Neural progenitor cell (in vitro differentiated cells): Measurements from ENCODE around the gene RFK. TPM values are rescaled to one million over a fixed set of nuclear protein-coding genes. Genes with fewer than 3 reads are reported as not detected.

ENCODE experiments used
- DNase-seq: peaks from one replicate; pipeline ENCODE4 v3.0.0-alpha.2; 2016; ENCODE audit warnings: low spot score
- H2AFZ ChIP-seq: fragments of 200-600 bp; sonication (generic); replicated peaks from 2 replicates; pipeline ENCODE4 v1.6.1; 2016; ENCODE audit warnings: antibody characterized with exemption
- H3F3A ChIP-seq: fragments of 200-600 bp; sonication (generic); 2 replicates; pipeline ENCODE4 v1.6.1; 2016; ENCODE audit warnings: antibody characterized with exemption, low read depth
- H3K27ac ChIP-seq: fragments of 200-600 bp; sonication (generic); 2 replicates; pipeline ENCODE4 v1.5.1; 2016; ENCODE audit warnings: mild to moderate bottlenecking
- H3K27me3 ChIP-seq: fragments of 200-600 bp; sonication (generic); 2 replicates; pipeline ENCODE4 v1.6.1; 2016; ENCODE audit warnings: mild to moderate bottlenecking, moderate library complexity
- H3K36me3 ChIP-seq: fragments of 200-600 bp; sonication (generic); 2 replicates; pipeline ENCODE4 v1.5.1; 2016
- H3K4me1 ChIP-seq: fragments of 200-600 bp; sonication (generic); 2 replicates; pipeline ENCODE4 v1.6.1; 2016; ENCODE audit warnings: mixed run types
- H3K4me2 ChIP-seq: fragments of 200-600 bp; sonication (generic); 2 replicates; pipeline ENCODE4 v1.6.1; 2016
- H3K4me3 ChIP-seq: fragments of 200-600 bp; sonication (generic); 2 replicates; pipeline ENCODE4 v1.5.1; 2016
- H3K79me2 ChIP-seq: fragments of 200-600 bp; sonication (generic); 2 replicates; pipeline ENCODE4 v1.6.1; 2016; ENCODE audit warnings: low read depth
- H3K9ac ChIP-seq: fragments of 200-600 bp; sonication (generic); 2 replicates; pipeline ENCODE4 v1.6.1; 2016
- H3K9me3 ChIP-seq: fragments of 200-600 bp; sonication (generic); 2 replicates; pipeline ENCODE4 v1.5.1; 2016; ENCODE audit warnings: low read depth
- H4K20me1 ChIP-seq: fragments of 200-600 bp; sonication (generic); 2 replicates; pipeline ENCODE4 v1.6.1; 2016; ENCODE audit warnings: low read depth
- H3K27ac Mint-ChIP-seq: 3 replicates; pipeline ENCODE4 v1.8.0; 2021; ENCODE audit warnings: mixed read lengths
- H3K27me3 Mint-ChIP-seq: 2 replicates; pipeline ENCODE4 v1.8.0; 2022; ENCODE audit warnings: low read depth, mild to moderate bottlenecking, inconsistent platforms, moderate library complexity, mixed read lengths; ENCODE audit not compliant: insufficient read depth
- H3K36me3 Mint-ChIP-seq: 3 replicates; pipeline ENCODE4 v1.8.0; 2021; ENCODE audit warnings: mixed read lengths
- H3K4me1 Mint-ChIP-seq: 3 replicates; pipeline ENCODE4 v1.8.0; 2021; ENCODE audit warnings: mixed read lengths
- H3K4me3 Mint-ChIP-seq: 3 replicates; pipeline ENCODE4 v1.8.0; 2021; ENCODE audit warnings: mild to moderate bottlenecking, moderate library complexity, mixed read lengths
- H3K9me3 Mint-ChIP-seq: 3 replicates; pipeline ENCODE4 v1.8.0; 2020; ENCODE audit warnings: mixed read lengths
- EZH2 ChIP-seq: fragments of 200-600 bp; sonication (generic); IDR thresholded peaks from 2 replicates; pipeline ENCODE4 v1.6.1; 2017; ENCODE audit warnings: antibody characterized with exemption, mild to moderate bottlenecking, moderate library complexity
- EZH2phosphoT487 ChIP-seq: fragments of 200-600 bp; sonication (generic); IDR thresholded peaks from 2 replicates; pipeline ENCODE4 v1.6.1; 2017; ENCODE audit warnings: antibody characterized with exemption
- total RNA-seq: library from RNA; depleted of rRNA; stranded (reverse); fragments of >200 nt; gene quantifications from 2 replicates; pipeline ENCODE4 v1.2.3, GENCODE V29; 2015; ENCODE audit warnings: low replicate concordance
- TF ChIP-seq, protein P1 (sequence below): fragments of 200-600 bp; sonication (generic); IDR thresholded peaks from 2 replicates; pipeline ENCODE4 v1.5.1; 2017; ENCODE audit warnings: antibody characterized with exemption, mild to moderate bottlenecking

Gene RFK
- total RNA-seq, 1 donor from 2014 or later = 24.7 TPM

DNA sequence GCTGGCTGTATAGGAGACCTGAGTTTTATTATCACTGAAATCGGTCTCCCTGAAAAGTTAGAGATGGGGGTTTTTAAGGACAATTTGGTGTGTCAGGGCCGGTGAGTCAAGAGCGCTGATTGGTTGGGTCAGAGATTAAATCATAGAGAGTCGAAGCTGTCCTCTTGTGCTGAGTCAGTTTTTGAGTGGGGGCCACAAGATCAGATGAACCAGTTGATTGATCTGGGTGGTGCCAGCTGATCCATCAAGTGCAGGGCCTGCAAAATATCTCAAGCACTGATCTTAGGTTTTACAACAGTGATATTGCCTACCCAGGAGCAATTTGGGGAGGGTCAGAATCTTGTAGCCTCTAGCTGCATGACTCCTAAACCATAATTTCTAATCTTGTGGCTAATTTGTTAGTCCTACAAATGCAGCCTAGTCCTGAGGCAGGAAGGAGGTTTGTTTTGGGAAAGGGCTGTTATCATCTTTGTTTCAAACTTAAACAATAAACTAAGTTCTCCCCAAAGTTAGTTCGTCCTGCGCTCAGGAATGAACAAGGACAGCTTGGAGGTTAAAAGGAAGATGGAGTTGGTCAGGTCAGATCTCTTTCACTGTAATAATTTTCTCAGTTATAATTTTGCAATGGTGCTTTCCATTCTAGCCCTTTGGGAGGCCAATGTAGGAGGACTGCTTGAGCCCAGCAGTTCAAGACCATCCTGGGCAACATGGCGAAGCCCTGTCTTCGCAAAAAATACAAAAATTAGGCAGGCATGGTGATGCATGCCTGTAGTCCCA, 31.6 kb upstream of the RFK start:
- Histone ChIP-seq H3K4me1 (no peaks in the 10 kb centered on the region), H3K79me2 (no peaks in the 10 kb centered on the region), H3K27ac (no peak overlapping the region), H3K4me2 (no peak overlapping the region), H3K4me3 (no peak overlapping the region), H3K9me3 (no peaks in the 10 kb centered on the region), H3F3A (no peaks in the 10 kb centered on the region), H3K9ac (no peak overlapping the region), H3K27me3 (no peaks in the 10 kb centered on the region), H3K36me3 (no peaks in the 10 kb centered on the region), H4K20me1 (no peaks in the 10 kb centered on the region), H2AFZ (no peak overlapping the region)
- peaks cover 3% of the 10 kb centered on the region for H3K27me3 Mint-ChIP-seq
- no peak overlapping the region for H3K4me3 Mint-ChIP-seq
- no peaks in the 10 kb centered on the region for H3K9me3 Mint-ChIP-seq
- no peak overlapping the region for H3K27ac Mint-ChIP-seq
- no peak for DNase-seq
- no peaks in the 10 kb centered on the region for H3K4me1 Mint-ChIP-seq
- no peaks in the 10 kb centered on the region for H3K36me3 Mint-ChIP-seq
- TF ChIP-seq EZH2 (no peak), EZH2phosphoT487 (no peak)
- TF ChIP-seq, protein P1, sequence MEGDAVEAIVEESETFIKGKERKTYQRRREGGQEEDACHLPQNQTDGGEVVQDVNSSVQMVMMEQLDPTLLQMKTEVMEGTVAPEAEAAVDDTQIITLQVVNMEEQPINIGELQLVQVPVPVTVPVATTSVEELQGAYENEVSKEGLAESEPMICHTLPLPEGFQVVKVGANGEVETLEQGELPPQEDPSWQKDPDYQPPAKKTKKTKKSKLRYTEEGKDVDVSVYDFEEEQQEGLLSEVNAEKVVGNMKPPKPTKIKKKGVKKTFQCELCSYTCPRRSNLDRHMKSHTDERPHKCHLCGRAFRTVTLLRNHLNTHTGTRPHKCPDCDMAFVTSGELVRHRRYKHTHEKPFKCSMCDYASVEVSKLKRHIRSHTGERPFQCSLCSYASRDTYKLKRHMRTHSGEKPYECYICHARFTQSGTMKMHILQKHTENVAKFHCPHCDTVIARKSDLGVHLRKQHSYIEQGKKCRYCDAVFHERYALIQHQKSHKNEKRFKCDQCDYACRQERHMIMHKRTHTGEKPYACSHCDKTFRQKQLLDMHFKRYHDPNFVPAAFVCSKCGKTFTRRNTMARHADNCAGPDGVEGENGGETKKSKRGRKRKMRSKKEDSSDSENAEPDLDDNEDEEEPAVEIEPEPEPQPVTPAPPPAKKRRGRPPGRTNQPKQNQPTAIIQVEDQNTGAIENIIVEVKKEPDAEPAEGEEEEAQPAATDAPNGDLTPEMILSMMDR = no peak

DNA sequence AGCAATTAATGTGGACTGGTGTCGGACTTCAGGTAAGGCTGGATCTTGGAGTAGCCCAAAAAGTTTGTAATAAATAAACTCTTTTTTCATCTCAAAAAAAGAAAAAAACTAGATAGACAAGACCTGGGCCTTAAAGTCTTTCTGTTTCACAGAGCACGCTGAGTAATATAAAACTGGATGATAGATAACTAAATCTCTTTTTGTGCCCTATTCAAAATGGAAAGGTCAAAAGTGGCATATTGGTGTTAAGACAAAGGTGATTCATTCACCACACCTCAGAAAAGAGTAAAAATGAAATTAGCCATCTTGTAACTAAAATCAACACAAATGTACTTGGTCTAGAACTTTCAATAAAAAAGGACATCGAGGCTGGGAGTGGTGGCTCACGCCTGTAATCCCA, 30.3 kb upstream of the RFK start:
- no peaks in the 10 kb centered on the region for H3K27me3 Mint-ChIP-seq
- H4K20me1 ChIP-seq = no peaks in the 10 kb centered on the region
- no peak overlapping the region for H2AFZ ChIP-seq
- no peak overlapping the region for H3K4me2 ChIP-seq
- H3K36me3 Mint-ChIP-seq = no peaks in the 10 kb centered on the region
- H3K4me1 Mint-ChIP-seq = no peaks in the 10 kb centered on the region
- no peak overlapping the region for H3K9ac ChIP-seq
- no peaks in the 10 kb centered on the region for H3K9me3 ChIP-seq
- H3K27ac ChIP-seq = no peak overlapping the region
- DNase-seq = no peak
- H3K36me3 ChIP-seq = no peaks in the 10 kb centered on the region
- H3K27me3 ChIP-seq = no peaks in the 10 kb centered on the region
- H3K27ac Mint-ChIP-seq = no peak overlapping the region
- H3K79me2 ChIP-seq = no peaks in the 10 kb centered on the region
- H3F3A ChIP-seq = no peaks in the 10 kb centered on the region
- H3K9me3 Mint-ChIP-seq = no peaks in the 10 kb centered on the region
- no peaks in the 10 kb centered on the region for H3K4me1 ChIP-seq
- no peak overlapping the region for H3K4me3 Mint-ChIP-seq
- H3K4me3 ChIP-seq = no peak overlapping the region
- TF ChIP-seq EZH2 (no peak), EZH2phosphoT487 (no peak)
- TF ChIP-seq, protein P1 = no peak

DNA sequence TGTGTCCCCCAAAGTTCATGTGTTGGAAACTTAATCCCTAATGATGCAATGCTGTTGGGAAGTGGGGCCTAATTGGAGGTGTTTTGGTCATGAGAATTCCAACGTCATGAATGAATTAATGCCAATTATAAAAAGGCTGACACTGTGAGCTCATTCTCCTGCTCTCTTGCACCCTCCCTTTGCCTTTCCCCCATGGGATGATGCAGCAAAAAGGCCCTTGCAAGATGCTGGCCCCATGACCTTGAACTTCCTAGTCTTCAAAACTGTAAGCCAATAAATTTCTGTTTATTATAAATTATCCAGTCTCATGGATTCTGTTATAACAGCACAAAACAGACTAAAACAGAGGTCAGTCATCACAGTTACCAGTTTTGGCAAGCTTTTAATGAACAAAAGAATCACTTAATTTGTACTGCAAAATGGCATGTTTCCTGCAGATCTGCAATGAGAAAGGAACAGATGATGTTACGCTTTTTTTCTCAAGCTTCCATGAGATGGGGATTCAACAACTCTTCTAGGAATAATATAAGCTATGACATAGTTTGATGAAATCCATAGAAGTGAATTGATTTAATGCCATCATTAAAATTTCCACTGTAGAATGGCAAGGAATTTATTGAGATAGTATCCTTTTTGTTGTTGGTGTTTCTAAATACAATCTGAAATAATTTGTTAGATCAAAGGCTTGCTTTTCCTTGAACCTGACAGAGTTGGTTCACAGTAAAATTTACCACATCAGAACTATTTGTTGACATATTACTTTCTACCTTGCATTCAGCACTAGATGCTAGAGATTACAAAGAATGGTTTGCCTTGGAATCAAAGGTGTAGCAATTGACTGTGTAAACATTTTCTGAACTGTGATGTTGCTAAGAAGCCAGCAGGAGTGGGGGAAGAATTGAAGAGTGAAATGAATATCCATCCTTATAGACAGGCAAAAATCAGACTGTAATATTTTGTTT, 29.3 kb upstream of the RFK start:
- Histone ChIP-seq H3K27me3 (no peaks in the 10 kb centered on the region), H3K4me2 (no peak overlapping the region), H3K9ac (no peak overlapping the region), H3K9me3 (no peaks in the 10 kb centered on the region), H2AFZ (no peak overlapping the region), H3F3A (no peaks in the 10 kb centered on the region), H4K20me1 (no peaks in the 10 kb centered on the region), H3K36me3 (no peaks in the 10 kb centered on the region), H3K79me2 (no peaks in the 10 kb centered on the region), H3K27ac (no peak overlapping the region), H3K4me3 (no peak overlapping the region), H3K4me1 (no peaks in the 10 kb centered on the region)
- H3K4me3 Mint-ChIP-seq = no peak overlapping the region
- H3K9me3 Mint-ChIP-seq = no peaks in the 10 kb centered on the region
- H3K27me3 Mint-ChIP-seq = peaks cover 2% of the 10 kb centered on the region
- no peaks in the 10 kb centered on the region for H3K36me3 Mint-ChIP-seq
- no peak for DNase-seq
- no peak for TF ChIP-seq EZH2phosphoT487
- no peak for TF ChIP-seq EZH2
- TF ChIP-seq, protein P1 = no peak
- H3K4me1 Mint-ChIP-seq = no peaks in the 10 kb centered on the region
- H3K27ac Mint-ChIP-seq = no peak overlapping the region
